Naive B cell (primary cell): ENCODE results near the gene NSMF. TPM values are rescaled to one million over a fixed set of nuclear protein-coding genes. Genes with fewer than 3 reads are reported as not detected.
A peak's percentile ranks its signal among the peaks of the same experiment; 100 is the strongest.

Experiments used
- ATAC-seq, 2 donors: fragments of 150-1000 bp; cut with Tn5 transposase; 2 replicates each; pipeline ENCODE4 v1.10.0; 2021; ENCODE audit warnings: low read depth in 2 of 2, mild to moderate bottlenecking in 2 of 2, moderate library complexity in 2 of 2
- DNase-seq: peaks from one replicate; pipeline ENCODE4 v3.0.0; 2022
- H3K27ac Mint-ChIP-seq, 6 donors: one replicate each; pipeline ENCODE4 v1.8.0; 2020 to 2022; ENCODE audit warnings: mild to moderate bottlenecking in 6 of 6, mixed read lengths in 6 of 6, moderate library complexity in 5 of 6, inconsistent platforms in 2 of 6
- H3K27me3 Mint-ChIP-seq, 3 donors: one replicate each; pipeline ENCODE4 v1.8.0; 2021 to 2022; ENCODE audit warnings: mixed read lengths in 3 of 3, mild to moderate bottlenecking in 1 of 3
- H3K36me3 Mint-ChIP-seq, 2 donors: one replicate each; pipeline ENCODE4 v1.8.0; 2020 to 2022; ENCODE audit warnings: mixed read lengths in 2 of 2, inconsistent platforms in 1 of 2, mild to moderate bottlenecking in 1 of 2
- H3K4me1 Mint-ChIP-seq, 3 donors: one replicate each; pipeline ENCODE4 v1.8.0; 2020 to 2022; ENCODE audit warnings: mixed read lengths in 3 of 3, inconsistent platforms in 1 of 3, mild to moderate bottlenecking in 1 of 3, moderate library complexity in 1 of 3
- H3K4me3 Mint-ChIP-seq, 8 donors: one replicate each; pipeline ENCODE4 v1.8.0; 2020 to 2022; ENCODE audit warnings: mild to moderate bottlenecking in 8 of 8, mixed read lengths in 8 of 8, moderate library complexity in 8 of 8, inconsistent platforms in 2 of 8
- H3K9me3 Mint-ChIP-seq, 7 donors: one replicate each; pipeline ENCODE4 v1.8.0; 2020 to 2022; ENCODE audit warnings: mixed read lengths in 7 of 7, mild to moderate bottlenecking in 5 of 7, inconsistent platforms in 2 of 7, moderate library complexity in 1 of 7
- polyA plus RNA-seq, 6 donors: library from polyadenylated mRNA; unstranded; fragments of 300-500 nt; fragmentation: Illumina TruSeq; gene quantifications; one replicate each; pipeline ENCODE4 v1.2.3, GENCODE V29; 2021; ENCODE audit warnings: low read depth in 6 of 6

NSMF gene
- polyA plus RNA-seq, 6 donors from 2014 or later, result 2.7 to 7.6 (median 3.7) TPM; not detected in 1

GRCh38 chr9:137497921-137498719 lies 39.0 kb upstream of the NSMF start:
- DNase-seq (no peak), ATAC-seq (no peak)
- H3K4me3 Mint-ChIP-seq, result no peak overlapping the region
- no peaks in the 10 kb centered on the region for H3K27me3 Mint-ChIP-seq
- H3K36me3 Mint-ChIP-seq, result peaks cover 0 to 9% of the 10 kb centered on the region in 2 donors
- no peak overlapping the region for H3K27ac Mint-ChIP-seq
- peaks cover 0 to 13% (median 1%) of the 10 kb centered on the region in 7 donors for H3K9me3 Mint-ChIP-seq
- peaks cover 10 to 22% (median 13%) of the 10 kb centered on the region in 3 donors for H3K4me1 Mint-ChIP-seq

GRCh38 chr9:137496601-137497375 lies 37.7 kb upstream of the NSMF start:
- Mint-ChIP-seq H3K4me3 (no peak overlapping the region), H3K4me1 (peaks cover 6 to 16% (median 7%) of the 10 kb centered on the region in 3 donors), H3K27ac (no peak overlapping the region), H3K27me3 (no peaks in the 10 kb centered on the region), H3K9me3 (peaks cover 0 to 4% (median 0%) of the 10 kb centered on the region in 7 donors), H3K36me3 (peaks cover 0 to 12% of the 10 kb centered on the region in 2 donors)
- no peak for DNase-seq
- ATAC-seq, result no peak

DNA sequence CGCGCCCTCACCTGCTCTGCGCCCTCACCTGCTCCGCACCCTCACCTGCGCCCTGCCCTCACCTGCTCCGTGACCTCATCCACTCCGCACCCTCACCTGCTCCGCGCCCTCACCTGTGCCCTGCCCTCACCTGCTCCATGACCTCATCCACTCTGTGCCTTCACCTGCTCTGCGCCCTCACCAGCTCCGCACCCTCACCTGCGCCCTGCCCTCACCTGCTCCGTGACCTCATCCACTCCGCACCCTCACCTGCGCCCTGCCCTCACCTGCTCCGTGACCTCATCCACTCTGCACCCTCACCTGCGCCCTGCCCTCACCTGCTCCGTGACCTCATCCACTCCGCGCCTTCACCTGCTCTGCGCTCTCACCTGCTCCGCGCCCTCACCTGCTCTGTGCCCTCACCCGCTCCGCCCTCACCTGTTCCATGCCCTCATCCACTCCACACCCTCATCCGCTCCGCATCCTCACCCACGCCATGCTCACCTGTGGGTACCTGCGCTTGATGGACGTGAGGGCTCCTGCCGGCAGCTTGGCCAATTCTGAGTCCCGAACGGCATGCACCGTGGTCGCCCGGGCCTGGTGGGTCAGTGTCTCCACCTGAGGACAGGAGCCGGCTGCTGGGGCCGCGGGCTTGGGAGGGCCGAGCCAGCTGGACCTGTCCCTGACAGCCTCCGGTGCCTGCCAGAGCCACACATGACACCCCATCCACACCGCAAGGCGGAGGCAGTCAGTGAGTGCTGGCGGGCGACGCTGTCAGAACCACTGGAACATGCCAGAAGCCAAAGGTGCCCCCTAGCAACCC lies 35.6 kb upstream of the NSMF start:
- ATAC-seq (no peak), DNase-seq (no peak)
- H3K4me3 Mint-ChIP-seq, result no peak overlapping the region
- H3K4me1 Mint-ChIP-seq, result peaks cover 7 to 23% (median 8%) of the 10 kb centered on the region in 3 donors
- H3K27me3 Mint-ChIP-seq, result no peaks in the 10 kb centered on the region
- H3K36me3 Mint-ChIP-seq, result peaks cover 5 to 25% of the 10 kb centered on the region in 2 donors
- peaks cover 0 to 2% (median 0%) of the 10 kb centered on the region in 7 donors for H3K9me3 Mint-ChIP-seq
- H3K27ac Mint-ChIP-seq, result no peak overlapping the region

GRCh38 chr9:137494104-137494544 lies 35.0 kb upstream of the NSMF start:
- no peaks in the 10 kb centered on the region for H3K27me3 Mint-ChIP-seq
- H3K9me3 Mint-ChIP-seq, result peaks cover 0 to 2% (median 0%) of the 10 kb centered on the region in 7 donors
- peaks cover 7 to 21% (median 8%) of the 10 kb centered on the region in 3 donors for H3K4me1 Mint-ChIP-seq
- ATAC-seq (no peak), DNase-seq (no peak)
- H3K36me3 Mint-ChIP-seq, result peaks cover 10 to 28% of the 10 kb centered on the region in 2 donors
- H3K27ac Mint-ChIP-seq, result no peak overlapping the region
- H3K4me3 Mint-ChIP-seq, result no peak overlapping the region

DNA sequence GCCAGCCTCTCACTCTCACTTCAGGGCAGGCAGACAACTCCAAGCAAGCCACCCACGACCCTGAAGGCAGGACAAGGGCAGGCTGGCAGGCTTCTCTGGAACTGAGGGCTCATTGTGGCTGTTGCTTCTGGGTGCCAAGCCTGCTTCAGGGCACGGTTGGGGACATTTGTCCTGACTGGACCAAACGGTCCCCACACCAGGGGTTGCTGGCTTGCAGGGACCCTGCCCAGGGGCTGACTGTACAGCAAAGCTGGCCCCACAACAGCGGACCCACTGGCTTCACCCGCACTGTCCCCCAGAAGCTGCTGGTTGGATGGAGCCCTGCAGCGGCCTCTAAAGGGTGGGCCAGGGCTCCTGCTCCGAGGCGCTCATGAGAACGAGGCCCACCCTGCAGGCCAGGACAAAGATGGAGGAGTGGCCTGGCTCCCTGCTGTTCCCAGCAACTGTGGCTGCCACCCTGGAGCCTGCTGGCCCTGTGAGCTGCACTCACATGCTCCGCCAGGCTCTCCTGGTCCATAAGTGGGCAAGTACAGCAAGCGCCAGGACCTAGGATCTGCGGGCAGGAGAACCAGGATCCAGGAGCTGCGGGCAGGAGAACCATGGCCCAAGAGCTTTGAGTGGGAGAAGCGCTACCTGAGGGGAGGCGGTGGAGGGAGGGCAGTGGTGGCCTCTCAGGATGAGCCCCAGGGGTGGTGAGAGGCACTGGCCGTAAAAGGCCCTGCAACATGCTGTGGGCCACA lies 34.4 kb upstream of the NSMF start:
- no peaks in the 10 kb centered on the region for H3K27me3 Mint-ChIP-seq
- H3K4me1 Mint-ChIP-seq, result peaks cover 7 to 16% (median 8%) of the 10 kb centered on the region in 3 donors
- ATAC-seq (no peak), DNase-seq (no peak)
- no peak overlapping the region for H3K27ac Mint-ChIP-seq
- H3K4me3 Mint-ChIP-seq, result no peak overlapping the region
- H3K36me3 Mint-ChIP-seq, result peaks cover 10 to 23% of the 10 kb centered on the region in 2 donors
- peaks cover 0 to 2% (median 0%) of the 10 kb centered on the region in 7 donors for H3K9me3 Mint-ChIP-seq

DNA sequence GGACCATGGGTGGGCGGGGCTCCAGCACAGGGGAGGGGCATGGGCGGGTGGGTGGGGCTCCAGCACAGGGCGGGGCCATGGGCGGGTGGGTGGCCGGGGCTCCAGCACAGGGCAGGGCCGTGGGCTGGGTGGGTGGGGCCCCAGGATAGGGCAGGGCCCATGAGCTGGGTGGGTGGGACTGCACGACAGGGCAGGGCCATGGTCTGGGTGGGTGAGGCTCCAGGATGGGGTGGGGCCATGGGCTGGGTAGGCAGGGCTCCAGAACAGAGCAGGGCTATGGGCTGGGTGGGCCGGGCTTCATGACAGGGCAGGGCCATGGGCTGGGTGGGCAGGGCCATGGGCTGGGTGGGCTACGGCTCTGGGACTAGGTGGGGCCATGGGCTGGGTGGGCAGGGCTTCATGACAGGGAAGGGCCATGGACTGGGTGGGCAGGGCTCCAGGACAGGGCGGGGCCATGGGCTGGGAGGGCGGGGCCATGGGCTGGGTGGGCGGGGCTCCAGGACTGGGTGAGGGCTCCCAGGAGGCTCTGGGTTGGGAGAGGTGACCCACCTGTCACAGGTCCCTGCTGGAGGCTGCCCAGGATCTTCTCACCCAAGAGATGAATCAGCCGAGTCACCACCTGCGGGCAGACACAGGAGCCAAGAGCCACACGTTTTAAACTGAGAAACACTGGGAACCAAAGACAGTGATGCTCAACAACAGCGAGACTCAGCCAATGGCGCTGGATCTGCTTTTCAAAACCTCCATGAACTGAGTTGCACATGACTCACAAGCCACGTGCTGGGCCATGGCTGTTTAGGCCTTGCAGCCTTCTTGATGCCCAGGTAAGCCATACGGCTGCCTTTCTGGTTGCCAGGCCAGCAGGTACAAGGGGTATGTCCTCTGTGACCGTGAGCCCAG lies 33.6 kb upstream of the NSMF start:
- Mint-ChIP-seq H3K36me3 (peaks cover 10 to 23% of the 10 kb centered on the region in 2 donors), H3K27me3 (no peaks in the 10 kb centered on the region), H3K27ac (no peak overlapping the region), H3K4me3 (no peak overlapping the region), H3K4me1 (peaks cover 7 to 16% (median 8%) of the 10 kb centered on the region in 3 donors), H3K9me3 (peaks cover 0 to 2% (median 0%) of the 10 kb centered on the region in 7 donors)
- peak; percentile 30 to 46 for ATAC-seq
- no peak for DNase-seq

DNA sequence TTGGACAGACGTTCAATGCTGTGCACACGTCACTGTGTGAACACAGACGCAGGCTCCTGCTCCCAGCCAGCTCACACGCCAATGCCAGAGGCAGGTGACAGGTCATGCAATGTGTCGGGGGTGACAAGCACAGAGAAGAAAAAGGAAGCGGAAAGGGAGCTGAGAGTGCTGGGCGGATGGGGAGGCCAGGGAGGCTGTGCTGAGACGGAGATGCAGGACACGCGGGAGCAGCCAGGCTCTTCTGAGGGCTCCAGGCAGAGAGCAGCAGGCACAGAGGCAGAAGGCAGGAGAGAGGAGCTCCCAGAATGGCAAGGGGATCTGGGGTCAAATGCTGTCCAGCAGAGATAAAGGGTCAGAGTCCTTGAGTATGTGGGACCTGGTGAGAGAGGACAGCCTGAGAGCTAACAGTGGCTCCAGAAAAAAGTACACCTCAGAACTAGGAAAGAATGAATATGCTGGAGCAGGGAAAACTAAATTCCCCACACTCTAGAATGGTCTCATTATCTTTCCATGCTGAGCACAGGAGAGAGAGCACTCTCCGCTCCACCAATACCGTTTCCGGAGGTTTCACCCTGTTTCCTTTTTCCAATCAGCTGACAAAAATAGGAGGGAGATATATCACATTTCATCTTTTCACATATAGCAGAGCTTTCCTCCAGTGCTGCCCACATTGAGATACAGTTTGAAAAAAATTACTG lies 32.8 kb upstream of the NSMF start:
- no peak for ATAC-seq

DNA sequence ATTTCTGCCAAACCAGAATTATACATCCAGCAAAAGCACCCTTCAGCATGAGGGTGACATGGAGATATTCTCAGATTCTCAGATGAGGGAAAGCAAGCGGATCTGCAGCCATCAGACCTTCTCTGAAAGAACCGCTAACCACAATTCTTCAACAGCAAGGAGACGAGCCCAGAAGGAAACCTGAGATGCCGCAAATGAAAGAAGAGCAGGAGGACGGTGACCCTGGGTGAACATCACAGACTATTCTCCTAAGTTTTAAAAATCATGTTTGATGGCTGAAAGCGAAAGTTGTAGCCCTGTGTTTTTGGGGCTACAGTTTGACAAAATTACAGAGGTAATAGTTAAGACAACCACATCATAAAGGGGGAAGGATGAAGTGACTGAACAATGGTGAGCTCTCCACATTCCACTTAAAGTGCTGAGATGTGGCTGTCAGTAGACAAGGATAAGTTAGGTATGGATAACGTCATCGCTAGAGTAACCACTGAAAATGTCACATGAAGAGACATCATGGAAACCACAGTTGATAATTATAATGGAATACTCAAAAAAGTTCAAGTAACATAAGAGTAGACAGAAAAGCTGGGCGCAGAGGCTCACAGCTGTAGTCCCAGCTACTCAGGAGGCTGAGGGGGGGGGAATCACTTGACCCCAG lies 31.5 kb upstream of the NSMF start:
- no peak overlapping the region for H3K4me3 Mint-ChIP-seq
- H3K36me3 Mint-ChIP-seq, result peaks cover 10 to 23% of the 10 kb centered on the region in 2 donors
- H3K27me3 Mint-ChIP-seq, result no peaks in the 10 kb centered on the region
- H3K27ac Mint-ChIP-seq, result peak overlapping the region in 1 of 6 donors; percentile 64
- DNase-seq (no peak), ATAC-seq (no peak)
- peaks cover 0 to 2% (median 0%) of the 10 kb centered on the region in 7 donors for H3K9me3 Mint-ChIP-seq
- H3K4me1 Mint-ChIP-seq, result peaks cover 7 to 16% (median 8%) of the 10 kb centered on the region in 3 donors

More for the DNA sequence above, 32.8 kb upstream of the NSMF start:
- Mint-ChIP-seq H3K9me3 (peaks cover 0 to 2% (median 0%) of the 10 kb centered on the region in 7 donors), H3K27ac (no peak overlapping the region), H3K4me1 (peaks cover 7 to 16% (median 8%) of the 10 kb centered on the region in 3 donors), H3K4me3 (no peak overlapping the region), H3K27me3 (no peaks in the 10 kb centered on the region), H3K36me3 (peaks cover 10 to 23% of the 10 kb centered on the region in 2 donors)
- DNase-seq, result no peak

- Mint-ChIP-seq H3K27ac (no peak overlapping the region), H3K4me1 (peaks cover 0 to 9% (median 3%) of the 10 kb centered on the region in 3 donors), H3K27me3 (no peaks in the 10 kb centered on the region), H3K9me3 (peaks cover 0 to 2% (median 0%) of the 10 kb centered on the region in 7 donors), H3K36me3 (peaks cover 10 to 23% of the 10 kb centered on the region in 2 donors), H3K4me3 (no peak overlapping the region)
- DNase-seq (no peak), ATAC-seq (no peak)
Measured at GRCh38 chr9:137488906-137489305, 29.8 kb upstream of the NSMF start.

- Mint-ChIP-seq H3K36me3 (peaks cover 10 to 23% of the 10 kb centered on the region in 2 donors), H3K27ac (no peak overlapping the region), H3K4me1 (peaks cover 0 to 9% (median 2%) of the 10 kb centered on the region in 3 donors), H3K27me3 (no peaks in the 10 kb centered on the region), H3K4me3 (no peak overlapping the region), H3K9me3 (peaks cover 0 to 2% (median 0%) of the 10 kb centered on the region in 7 donors)
- DNase-seq (no peak), ATAC-seq (no peak)
Measured at GRCh38 chr9:137488327-137488653, 29.2 kb upstream of the NSMF start.
